Glutamatergic neuron (in vitro differentiated cells): ENCODE results near the gene USP46. TPM values are rescaled to one million over a fixed set of nuclear protein-coding genes. Genes with fewer than 3 reads are reported as not detected.
A peak's percentile ranks its signal among the peaks of the same experiment; 100 is the strongest.

ENCODE experiments used
- DNase-seq: peaks from one replicate; pipeline ENCODE4 v3.0.0; 2022
- H3K27ac Mint-ChIP-seq: one replicate; pipeline ENCODE4 v1.8.0; 2020; ENCODE audit warnings: mild to moderate bottlenecking, mixed read lengths, inconsistent platforms; ENCODE audit not compliant: unreplicated experiment
- H3K27me3 Mint-ChIP-seq: one replicate; pipeline ENCODE4 v1.8.0; 2020; ENCODE audit warnings: mild to moderate bottlenecking, moderate library complexity, mixed read lengths, inconsistent platforms; ENCODE audit not compliant: unreplicated experiment
- H3K36me3 Mint-ChIP-seq: one replicate; pipeline ENCODE4 v1.8.0; 2020; ENCODE audit warnings: mild to moderate bottlenecking, mixed read lengths, inconsistent platforms; ENCODE audit not compliant: unreplicated experiment
- H3K4me1 Mint-ChIP-seq: one replicate; pipeline ENCODE4 v1.8.0; 2020; ENCODE audit warnings: mild to moderate bottlenecking, low read depth, mixed read lengths, inconsistent platforms; ENCODE audit not compliant: unreplicated experiment
- H3K4me3 Mint-ChIP-seq: one replicate; pipeline ENCODE4 v1.8.0; 2020; ENCODE audit warnings: mild to moderate bottlenecking, mixed read lengths, inconsistent platforms; ENCODE audit not compliant: unreplicated experiment
- H3K9me3 Mint-ChIP-seq: one replicate; pipeline ENCODE4 v1.8.0; 2020; ENCODE audit warnings: mild to moderate bottlenecking, moderate library complexity, mixed read lengths, inconsistent platforms; ENCODE audit not compliant: unreplicated experiment
- CTCF ChIP-seq: fragments of 200-600 bp; sonication (generic); IDR thresholded peaks from one replicate; pipeline ENCODE4 v1.5.0; 2021; ENCODE audit not compliant: partially characterized antibody, unreplicated experiment
- total RNA-seq: library from RNA; stranded (reverse); fragmentation: NEBNext Ultra II Directional; extraction: Animal tissue kit (Norgen Biotek cat#: 25700); gene quantifications from one replicate; pipeline ENCODE4 v1.2.1, GENCODE V29; 2021; ENCODE audit not compliant: unreplicated experiment

The USP46 gene
- total RNA-seq, 1 donor from 2014 or later = 72.4 TPM

DNA sequence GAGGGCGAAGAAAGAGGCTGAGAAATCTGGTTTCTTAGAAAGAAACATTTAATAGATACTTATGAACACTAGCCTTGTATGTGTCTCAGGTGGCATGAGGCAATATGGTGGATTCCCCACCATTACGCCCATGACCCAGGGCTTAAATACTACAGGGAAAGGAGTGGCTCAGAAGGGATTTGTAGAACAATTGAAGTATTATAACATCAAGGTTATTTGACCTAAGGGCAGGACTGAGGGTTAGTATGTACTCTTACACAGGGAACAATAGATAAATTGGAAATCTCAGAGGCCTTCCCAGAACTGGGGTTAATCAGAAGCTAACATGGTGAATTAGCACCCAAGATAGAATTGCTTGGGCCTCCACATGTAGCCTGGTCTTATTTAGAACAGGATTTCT, 11.0 kb upstream of the USP46 start:
- H3K36me3 Mint-ChIP-seq = peaks cover 6% of the 10 kb centered on the region
- no peak for DNase-seq
- H3K27me3 Mint-ChIP-seq = peaks cover 2% of the 10 kb centered on the region
- H3K4me3 Mint-ChIP-seq = no peak overlapping the region
- H3K27ac Mint-ChIP-seq = no peak overlapping the region
- no peaks in the 10 kb centered on the region for H3K9me3 Mint-ChIP-seq
- H3K4me1 Mint-ChIP-seq = no peaks in the 10 kb centered on the region
- no peak for TF ChIP-seq CTCF

GRCh38 chr4:52665592-52665991, 6.5 kb upstream of the USP46 start:
- Mint-ChIP-seq H3K4me3 (no peak overlapping the region), H3K27me3 (peaks cover 2% of the 10 kb centered on the region), H3K27ac (no peak overlapping the region), H3K4me1 (no peaks in the 10 kb centered on the region), H3K36me3 (peaks cover 12% of the 10 kb centered on the region), H3K9me3 (peaks cover 2% of the 10 kb centered on the region)
- no peak for DNase-seq
- TF ChIP-seq CTCF = no peak

DNA sequence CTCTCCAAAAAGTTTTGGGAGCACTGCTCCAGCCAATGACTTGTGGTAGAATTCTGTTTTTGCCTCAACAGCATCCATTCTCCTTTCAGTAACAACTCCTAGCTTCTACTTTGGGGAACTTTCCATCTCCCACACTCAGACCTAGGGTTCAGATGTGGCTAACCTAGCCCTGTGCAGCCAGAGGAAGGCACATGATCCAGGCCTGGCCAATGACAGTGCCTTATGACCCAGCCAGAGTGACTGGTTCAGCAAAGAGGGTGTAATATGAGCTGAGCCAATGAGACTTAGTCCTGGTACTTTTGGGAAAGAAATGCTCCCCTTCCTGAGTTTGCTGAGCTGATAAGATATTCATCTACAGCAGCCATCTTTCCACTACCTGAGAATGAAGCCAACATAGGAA, 5.4 kb upstream of the USP46 start:
- TF ChIP-seq CTCF = no peak

DNA sequence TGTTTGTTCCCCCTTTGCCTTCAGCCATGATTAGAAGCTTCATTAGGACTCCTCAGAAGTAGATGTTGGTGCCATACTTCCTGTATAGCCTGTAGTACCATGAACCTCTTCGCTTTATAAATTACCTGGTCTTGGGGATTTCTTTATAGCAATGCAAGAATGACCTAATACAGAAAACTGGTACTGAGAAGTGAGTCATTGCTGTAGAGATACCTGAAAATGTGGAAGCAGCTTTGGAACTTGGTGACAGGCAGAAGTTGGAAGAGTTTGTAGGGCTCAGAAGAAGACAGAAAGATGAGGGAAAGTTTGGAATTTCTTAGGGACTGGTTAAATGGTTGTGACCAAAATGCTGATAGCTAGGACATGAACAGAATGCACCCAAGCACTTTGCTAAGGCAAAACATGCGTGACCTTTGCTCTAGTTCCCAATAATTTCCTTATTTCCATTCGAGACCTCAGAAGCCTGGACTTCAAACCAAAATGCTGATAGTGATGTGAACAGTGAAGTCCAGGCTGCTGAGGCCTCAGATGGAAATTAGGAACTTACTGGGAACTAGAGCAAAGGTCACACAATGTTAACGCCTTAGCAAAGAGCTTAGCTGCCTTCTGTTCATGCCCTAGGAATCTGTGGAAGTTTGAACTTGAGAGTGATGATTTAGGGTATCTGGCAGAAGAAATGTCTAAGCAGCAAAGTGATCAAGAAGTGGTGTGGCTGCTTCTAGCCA, 3.0 kb upstream of the USP46 start:
- peaks cover 12% of the 10 kb centered on the region for H3K9me3 Mint-ChIP-seq
- peaks cover 11% of the 10 kb centered on the region for H3K27me3 Mint-ChIP-seq
- H3K4me1 Mint-ChIP-seq = peaks cover 9% of the 10 kb centered on the region
- DNase-seq = no peak
- no peak overlapping the region for H3K27ac Mint-ChIP-seq
- H3K4me3 Mint-ChIP-seq = no peak overlapping the region
- no peak for TF ChIP-seq CTCF
- H3K36me3 Mint-ChIP-seq = peaks cover 12% of the 10 kb centered on the region

More for the DNA sequence above, 5.4 kb upstream of the USP46 start:
- DNase-seq = no peak
- Mint-ChIP-seq H3K36me3 (peaks cover 12% of the 10 kb centered on the region), H3K27ac (no peak overlapping the region), H3K9me3 (peaks cover 6% of the 10 kb centered on the region), H3K27me3 (peaks cover 5% of the 10 kb centered on the region), H3K4me1 (peaks cover 3% of the 10 kb centered on the region), H3K4me3 (no peak overlapping the region)

- peaks cover 14% of the 10 kb centered on the region for H3K9me3 Mint-ChIP-seq
- H3K36me3 Mint-ChIP-seq = peaks cover 12% of the 10 kb centered on the region
- TF ChIP-seq CTCF = no peak
- DNase-seq = no peak
- peaks cover 11% of the 10 kb centered on the region for H3K27me3 Mint-ChIP-seq
- H3K4me3 Mint-ChIP-seq = peak overlapping the region; percentile 44
- H3K4me1 Mint-ChIP-seq = peaks cover 19% of the 10 kb centered on the region
- no peak overlapping the region for H3K27ac Mint-ChIP-seq
Measured at GRCh38 chr4:52660643-52661042, 1.5 kb upstream of the USP46 start.
